GM18868 (cell line): ENCODE data around the gene UMODL1.
A peak's percentile ranks its signal among the peaks of the same experiment; 100 is the strongest.

Experiments used
- ATAC-seq: cut with Tn5 transposase; IDR thresholded peaks from one replicate; pipeline ENCODE4 v1.9.1; 2021; ENCODE audit warnings: mild to moderate bottlenecking, moderate library complexity; ENCODE audit not compliant: unreplicated experiment

The UMODL1 gene

DNA sequence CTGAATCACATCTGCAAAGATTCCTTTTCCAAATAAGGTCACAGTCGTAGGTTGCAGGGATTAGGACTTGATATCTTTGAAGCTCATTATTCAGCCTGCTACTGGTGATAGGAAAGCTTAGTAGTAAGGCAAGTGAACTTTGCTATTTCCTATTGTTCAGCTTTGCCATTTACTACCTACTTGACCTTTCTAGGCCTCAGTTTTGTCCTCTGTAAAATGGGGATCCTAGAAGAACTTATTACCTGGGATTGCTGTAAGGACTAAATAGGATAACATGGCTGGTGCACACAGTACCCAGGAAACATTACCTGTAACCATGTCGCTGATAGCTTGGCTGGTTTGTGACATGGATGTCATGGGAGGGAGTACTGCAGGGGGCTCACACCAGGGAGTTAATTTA lies 24.5 kb downstream of the UMODL1 start:
- no peak for ATAC-seq

DNA sequence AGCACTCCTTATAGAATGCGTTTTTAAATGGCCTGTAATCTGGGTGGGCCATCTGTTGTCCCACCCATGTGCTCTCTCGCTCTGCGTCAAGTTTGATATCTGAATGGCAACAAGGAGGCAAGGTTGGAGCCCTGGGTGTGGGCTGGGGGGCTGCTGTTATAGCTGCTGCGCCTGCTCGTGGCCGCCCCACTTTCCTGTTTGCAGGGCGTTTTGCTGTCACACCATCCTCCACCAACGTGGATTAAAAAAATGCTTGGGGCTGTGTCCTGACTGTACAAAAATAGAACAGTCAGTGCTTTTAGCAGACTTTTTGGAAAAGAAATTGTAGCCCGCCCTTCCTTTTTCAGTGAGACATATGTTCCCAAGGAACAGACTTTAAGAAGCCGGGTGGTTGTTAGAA lies 25.4 kb downstream of the UMODL1 start:
- ATAC-seq = no peak

DNA sequence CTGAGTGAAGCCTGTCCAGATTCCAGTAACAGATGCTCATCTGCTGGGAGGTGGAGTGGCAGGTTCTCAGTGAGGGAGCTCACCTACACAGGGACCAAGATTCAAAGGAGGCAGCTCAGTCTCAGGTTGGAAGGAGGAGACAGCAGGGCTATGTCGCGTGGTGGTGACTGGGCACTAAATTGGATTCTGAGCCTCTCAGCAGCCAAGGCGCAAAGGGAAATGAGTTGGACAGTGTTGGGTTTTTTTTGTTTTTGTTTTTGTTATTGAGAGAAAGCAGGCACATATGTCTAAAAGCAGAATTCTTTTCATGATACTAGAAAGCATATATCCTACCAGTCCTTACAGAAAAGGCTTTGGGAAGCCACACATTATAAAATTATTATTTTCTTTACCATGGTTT lies 26.2 kb downstream of the UMODL1 start:
- no peak for ATAC-seq

DNA sequence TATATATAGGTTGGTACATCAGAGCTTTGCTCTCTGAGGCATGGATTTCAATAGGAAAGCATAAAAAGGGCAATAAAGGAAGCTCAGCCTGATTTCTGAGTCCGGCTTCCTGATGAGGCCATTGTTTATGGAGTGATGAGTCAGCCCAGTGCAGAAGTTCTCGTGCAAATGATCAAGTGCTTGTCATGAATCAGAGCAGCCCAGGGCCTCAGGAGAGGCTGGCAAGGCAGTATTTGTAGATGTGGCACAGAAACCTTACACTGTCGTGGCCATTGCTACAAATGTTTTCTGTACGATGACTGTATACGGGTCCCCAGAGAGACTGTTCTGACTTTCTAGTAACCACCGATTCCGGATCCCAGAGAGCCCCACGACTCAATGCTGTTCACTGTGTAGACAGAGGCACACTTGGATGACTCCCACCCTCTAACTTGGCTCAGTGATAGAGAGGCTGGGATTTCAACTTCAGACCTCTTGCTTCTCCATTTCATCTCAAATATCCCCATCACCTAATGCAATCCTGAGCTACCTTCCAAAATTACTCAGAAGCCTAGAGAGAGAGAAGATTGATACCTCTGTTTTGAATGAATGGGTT lies 26.8 kb downstream of the UMODL1 start:
- no peak for ATAC-seq

DNA sequence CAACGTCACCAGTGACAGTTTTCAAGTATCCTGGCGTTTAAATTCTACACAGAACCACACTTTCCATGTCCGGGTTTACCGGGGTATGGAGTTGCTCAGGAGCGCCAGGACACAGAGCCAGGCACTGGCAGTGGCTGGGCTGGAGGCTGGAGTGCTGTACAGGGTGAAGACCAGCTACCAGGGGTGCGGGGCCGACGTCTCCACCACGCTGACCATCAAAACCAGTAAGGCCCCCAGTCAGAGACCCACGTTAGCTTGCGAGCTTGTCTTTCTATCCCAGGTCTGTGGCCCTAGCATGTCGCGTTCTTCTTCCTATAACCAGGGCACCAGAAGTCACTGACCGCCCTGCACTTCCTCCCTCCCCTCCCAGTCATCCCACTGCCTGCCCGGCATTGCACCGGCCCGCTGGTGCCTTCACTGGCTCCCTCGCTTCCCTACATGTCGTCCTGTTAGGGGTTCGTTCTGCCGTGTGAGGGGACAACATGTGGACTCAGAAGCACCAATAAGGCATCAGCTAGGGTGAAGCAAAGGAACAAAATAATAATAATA lies 27.9 kb downstream of the UMODL1 start:
- no peak for ATAC-seq

DNA sequence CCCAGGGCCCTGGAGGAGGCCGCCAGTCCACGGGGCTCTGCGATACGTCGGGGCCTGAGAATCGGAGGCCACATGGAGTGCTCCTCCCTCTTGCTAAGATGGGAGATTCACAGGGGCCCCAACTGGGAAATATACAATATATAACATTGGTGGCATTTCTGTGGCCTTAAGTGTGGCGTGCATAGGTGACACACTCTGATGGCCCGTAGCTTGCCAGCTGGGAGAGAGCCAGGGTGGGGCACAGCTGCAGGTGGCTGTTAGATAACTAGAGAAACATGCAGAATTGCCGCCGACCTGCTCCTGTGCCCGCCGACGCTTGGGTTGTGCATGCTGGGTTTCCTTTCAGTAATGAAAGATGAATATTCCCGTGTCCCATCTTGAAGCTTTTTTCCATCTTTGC lies 30.1 kb downstream of the UMODL1 start:
- ATAC-seq = no peak

DNA sequence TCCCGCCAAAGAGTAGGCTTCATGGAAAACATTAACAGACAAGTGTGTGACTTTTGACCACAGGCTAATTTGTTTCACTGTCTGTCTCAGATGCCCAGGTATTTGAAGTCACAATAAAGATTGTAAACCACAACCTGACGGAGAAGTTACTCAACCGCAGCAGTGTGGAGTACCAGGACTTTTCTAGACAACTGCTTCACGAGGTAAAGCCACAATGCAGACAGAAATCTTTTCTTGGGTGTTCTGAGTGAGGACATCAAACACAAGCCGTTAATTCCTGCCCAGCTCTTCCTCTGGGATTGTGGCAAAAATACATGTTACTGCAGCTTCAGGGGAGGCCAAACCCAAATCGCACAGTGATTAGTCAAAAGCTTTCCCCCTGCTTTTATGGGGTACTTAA lies 31.0 kb downstream of the UMODL1 start:
- ATAC-seq = no peak

DNA sequence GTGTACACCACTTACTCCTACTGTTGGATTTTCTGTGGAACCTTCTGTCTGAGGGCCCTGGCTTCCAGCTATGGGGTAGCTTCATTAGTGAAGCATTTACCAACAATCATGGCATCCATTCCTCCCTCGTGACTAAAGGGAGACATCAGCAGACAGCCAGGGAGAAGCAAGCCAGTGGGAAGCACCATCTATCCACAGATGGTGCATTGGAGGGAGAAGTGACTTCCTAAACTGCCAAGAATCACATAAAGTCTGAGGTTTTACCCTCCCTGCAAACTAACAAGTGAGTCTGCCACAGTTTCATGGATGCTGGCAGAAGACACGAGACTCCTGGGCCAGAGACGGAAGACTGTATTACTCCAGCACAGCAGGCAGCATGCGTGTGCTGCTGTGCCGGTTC lies 31.4 kb downstream of the UMODL1 start:
- no peak for ATAC-seq

DNA sequence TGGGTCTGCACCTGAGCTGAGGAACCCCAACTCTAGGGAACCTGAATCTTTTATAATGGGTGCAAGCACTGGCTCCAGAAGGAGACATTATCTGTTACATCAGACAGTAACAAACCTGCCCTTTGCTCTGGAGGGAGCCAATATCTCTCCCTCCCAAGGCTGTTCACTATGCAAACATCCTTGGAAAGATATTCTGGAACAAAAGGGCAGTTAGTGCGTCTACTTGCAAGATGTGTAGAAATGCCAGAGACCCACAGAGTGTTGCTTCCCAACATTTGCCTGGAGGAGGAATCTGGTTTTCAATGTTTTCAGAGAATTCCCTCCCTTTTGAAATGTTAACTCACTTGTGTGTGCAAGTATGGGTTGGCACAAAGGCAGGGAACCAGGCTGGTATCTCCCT lies 31.9 kb downstream of the UMODL1 start:
- no peak for ATAC-seq

DNA sequence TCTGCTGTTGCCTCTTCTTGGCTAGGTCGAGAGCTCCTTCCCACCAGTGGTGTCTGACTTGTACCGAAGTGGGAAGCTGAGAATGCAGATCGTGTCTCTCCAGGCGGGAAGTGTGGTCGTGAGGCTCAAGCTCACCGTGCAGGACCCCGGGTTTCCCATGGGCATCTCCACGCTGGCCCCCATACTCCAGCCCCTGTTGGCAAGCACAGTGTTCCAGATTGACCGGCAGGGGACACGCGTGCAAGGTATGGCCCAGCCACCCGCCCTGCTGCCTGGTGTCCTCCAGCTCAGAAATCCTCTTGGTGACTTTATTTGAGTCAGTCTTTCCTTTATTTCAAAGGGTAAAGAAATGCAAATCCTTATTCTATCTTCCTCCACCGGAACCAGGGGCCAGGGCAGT lies 32.7 kb downstream of the UMODL1 start:
- ATAC-seq = no peak

DNA sequence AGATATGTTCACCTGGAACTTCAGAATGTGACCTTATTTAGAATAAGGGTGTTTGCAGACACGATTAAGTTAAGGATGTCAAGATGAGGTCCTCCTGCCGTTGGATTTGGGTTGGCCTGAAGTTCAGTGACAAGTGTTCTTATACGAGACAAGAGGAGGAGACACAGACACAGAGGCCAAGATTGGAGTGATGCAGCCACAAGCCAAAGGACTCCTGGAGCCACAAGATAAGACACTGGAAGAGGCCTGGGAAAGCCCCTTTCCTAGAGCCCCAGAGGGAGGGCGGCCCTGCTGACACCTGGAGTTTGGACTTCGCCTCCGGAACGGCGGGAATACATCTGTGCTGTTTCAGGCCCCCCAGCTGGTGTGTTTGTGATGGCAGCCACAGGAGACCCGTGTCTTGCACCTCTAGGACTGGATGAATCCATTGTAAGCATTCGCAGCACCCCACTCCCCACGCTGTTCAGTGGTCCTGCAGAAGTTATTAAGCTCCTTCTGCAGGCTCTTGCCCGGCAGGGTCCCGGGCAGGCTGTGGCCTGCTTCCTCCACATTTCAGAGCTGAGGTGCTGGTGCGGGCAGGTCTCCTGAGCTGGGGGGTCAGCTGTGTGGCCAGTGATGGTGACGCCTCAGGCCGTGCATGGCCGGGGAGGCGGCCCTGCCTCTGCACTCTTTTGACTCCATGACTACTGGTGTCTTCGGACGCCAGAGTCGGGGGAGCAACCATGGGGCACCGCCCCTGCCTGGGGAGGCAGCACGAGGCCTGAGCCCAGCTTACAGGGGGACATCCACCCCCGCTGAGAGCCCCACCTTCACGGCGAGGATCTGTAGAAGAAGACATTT lies 34.6 kb downstream of the UMODL1 start:
- ATAC-seq = no peak

DNA sequence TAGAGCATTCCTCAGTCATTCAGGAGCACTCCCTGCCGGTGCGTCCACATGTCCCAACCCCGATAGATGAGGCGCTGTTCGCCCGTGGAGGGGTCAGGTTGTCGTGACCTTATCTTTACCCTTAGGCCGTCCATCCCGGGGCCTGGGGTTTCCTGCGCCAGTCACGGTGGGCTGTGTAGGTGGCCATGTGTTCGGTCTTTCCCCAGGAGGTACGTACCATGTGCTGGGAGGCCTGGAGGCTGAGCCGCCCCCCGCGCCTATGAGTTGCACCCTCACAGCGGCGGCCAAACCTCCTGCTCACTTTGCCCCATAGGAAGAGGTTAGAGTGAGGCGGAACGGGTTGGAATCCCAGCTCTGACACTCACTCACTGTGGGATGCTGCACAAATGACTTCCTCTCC lies 35.3 kb downstream of the UMODL1 start:
- no peak for ATAC-seq

DNA sequence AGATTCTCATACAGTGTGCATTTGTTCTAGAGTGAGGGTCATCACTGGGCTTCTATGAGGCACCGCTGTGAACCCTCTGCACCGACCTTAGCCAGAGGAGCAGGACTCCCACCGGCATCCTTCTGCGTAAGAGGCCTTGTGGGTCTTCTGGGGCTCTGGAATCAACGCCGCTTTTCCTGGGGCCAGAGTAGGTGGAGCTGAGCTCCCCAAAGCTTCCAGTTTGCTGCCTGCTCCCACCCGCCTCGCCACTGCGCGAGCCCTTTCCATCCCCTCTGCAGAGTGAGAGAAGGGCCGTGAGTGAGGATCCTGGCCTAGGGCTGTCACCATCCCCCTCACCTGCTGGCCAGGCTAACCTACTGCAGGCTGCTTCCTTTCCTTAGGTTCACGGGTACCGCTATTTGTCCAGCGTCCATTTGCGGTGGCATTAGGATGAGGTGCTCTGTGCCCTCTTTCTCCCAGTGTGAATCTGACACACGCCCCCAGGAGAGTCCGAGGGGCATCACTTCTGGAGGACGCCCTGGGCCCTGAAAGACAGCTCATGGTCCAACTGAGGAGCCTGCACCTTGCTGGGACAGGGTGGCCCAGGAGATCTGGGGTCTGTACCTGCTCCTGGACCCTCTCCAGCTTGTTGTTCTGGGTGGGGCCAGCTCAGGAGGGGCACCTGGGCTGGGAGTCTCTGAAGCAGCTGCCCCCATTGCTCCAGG lies 36.2 kb downstream of the UMODL1 start:
- no peak for ATAC-seq

DNA sequence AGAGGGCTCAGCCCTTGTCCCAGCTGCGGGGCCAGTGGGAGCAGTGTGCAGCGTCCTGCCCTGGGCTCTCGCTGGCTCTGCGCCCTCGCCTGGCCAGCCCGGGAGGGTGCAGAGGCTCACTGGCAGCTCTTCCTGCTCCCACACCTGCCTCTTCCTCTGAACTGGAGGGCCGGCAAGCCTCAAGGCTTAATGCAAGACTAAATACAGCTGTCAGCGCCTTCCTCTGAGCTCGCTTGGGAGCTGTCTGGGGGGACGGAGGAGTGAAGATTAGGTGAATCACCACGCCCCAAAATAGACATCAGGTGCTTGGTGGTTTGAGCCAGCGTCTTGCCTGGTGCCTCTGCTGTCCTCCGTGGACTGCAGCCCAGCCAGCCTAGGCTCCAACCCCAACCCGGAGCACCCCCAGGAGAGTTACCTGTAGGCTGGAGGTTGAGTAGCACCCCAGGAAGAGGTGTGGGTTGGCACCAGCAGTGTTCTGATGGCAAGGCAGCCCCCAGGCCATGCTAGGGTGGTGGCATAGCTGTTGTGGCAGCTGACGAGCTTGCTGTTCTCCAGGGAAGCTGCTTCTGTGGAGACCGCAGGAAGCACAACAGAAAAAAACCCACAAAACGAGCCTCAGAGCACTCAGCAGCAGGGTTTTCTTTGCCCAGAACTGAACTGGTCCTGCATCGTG lies 36.9 kb downstream of the UMODL1 start:
- peak; percentile 87 for ATAC-seq

DNA sequence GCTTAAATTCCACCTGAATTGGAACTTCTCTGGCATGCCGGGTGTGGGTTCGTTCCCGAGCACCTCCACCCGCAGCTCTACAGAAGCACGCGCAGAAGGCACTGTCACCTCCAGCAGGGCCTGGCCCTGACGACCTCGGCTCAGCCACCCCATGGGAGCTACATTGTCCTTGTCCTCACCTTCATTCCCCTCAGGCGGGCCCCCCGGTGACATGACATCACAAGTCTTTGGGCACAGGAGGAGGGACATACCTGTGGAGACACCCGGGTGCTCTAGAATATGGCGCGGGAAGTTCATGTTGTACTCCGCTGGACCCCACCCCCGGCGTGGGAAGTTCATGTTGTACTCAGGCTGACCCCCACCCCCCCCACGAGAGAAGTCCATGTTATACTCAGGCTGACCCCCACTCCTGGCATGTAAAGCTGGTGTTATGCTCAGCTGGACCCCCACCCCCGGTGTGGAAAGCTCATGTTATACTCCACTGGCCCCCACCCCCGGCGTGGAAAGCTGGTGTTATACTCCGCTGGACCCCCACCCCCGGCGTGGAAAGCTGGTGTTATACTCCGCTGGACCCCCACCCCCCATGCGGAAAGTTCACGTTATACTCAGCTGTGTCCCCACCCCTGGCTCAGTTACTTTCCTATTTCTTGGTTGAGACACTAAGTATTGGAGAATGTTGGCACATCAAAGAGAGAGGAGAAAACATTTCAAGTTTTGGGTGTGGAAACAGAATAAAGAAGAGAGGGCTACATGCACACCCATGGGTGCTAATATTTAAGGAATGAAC lies 37.6 kb downstream of the UMODL1 start:
- no peak for ATAC-seq

DNA sequence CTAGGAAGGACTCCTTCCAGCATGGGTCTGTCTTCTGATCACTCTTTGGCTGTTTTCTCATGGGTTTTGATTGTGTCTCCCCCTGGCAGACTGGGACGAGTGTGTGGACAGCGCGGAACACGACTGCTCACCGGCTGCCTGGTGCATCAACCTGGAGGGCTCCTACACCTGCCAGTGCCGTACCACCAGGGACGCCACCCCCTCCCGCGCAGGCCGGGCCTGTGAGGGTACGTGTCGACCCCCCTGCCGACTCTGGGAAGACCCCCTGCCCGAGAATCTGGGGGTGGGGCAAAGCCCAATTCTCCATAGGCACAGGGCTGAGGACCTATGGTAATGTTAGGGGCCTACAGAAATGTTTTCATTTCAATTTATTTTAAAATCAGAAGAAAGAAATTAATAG lies 38.4 kb downstream of the UMODL1 start:
- no peak for ATAC-seq

DNA sequence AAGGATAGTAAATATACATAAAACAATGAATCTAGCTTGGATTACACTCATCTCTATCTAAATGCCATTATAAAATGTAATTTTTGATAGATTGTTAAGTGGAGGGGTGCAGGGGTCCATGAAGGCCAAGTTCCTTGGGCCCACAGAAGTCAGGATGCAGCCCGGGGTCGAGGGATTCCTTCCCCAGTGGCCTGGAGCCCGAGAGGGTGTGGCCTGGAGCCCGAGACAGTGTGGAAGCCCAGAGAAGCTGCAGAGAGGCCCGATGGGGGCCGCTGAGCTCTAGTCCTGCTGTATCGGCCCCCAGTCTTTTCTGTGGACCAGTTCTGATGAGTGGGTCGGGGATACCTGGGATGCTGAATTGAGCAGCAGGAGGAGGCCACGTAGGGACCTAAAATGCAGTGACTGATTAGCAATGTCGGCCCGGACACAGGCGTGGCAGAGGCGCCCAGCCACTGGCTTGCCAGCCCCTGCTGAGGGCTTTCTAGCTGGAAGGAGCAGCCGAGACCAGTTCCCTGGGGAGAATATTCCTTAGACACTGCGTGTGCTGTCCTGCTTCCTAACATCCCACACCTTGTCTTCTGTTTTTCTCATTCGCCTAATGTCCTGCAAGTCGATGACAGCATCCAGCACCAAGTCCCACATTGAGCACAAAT lies 38.9 kb downstream of the UMODL1 start:
- ATAC-seq = no peak

DNA sequence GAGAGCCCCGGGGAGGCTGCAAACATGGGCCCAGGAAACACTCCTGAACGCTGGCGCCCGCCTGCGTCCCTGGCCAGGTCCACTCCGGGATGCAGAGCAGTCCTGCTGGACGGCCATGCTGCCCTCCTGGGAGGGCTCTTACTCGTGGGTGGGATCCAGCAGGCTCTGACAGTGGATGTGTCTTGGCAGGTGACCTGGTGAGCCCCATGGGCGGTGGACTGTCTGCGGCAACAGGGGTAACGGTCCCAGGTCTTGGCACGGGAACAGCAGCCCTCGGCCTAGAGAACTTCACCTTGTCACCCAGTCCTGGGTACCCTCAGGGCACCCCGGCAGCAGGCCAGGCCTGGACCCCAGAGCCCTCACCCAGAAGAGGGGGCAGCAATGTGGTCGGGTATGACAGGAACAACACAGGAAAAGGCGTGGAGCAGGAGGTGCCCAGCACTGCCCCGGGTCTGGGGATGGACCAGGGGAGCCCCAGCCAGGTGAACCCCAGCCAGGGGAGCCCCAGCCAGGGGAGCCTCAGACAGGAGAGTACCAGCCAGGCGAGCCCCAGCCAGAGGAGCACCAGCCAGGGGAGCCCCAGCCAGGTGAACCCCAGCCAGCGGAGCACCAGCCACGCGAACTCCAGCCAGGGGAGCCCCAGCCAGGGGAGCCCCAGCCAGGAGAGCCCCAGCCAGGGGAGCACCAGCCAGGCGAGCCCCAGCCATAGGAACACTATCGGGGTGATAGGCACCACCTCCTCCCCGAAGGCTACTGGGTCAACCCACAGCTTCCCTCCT lies 39.8 kb downstream of the UMODL1 start:
- no peak for ATAC-seq

DNA sequence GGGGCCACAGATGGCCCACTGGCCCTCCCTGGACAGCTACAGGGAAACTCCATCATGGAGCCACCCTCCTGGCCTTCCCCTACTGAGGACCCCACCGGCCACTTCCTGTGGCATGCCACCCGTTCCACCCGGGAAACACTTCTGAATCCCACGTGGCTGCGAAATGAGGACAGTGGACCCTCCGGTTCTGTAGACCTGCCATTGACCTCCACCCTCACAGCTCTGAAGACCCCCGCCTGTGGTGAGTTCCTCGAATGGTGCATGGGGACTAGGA lies 40.3 kb downstream of the UMODL1 start:
- no peak for ATAC-seq
